HG03045 (cell line): ENCODE data around the gene CRBN.

Experiments used
- ATAC-seq: cut with Tn5 transposase; IDR thresholded peaks from one replicate; pipeline ENCODE4 v1.9.1; 2021; ENCODE audit warnings: mild to moderate bottlenecking, moderate library complexity; ENCODE audit not compliant: unreplicated experiment

The CRBN gene

GRCh38 chr3:3179407-3180094 is at the start of gene CRBN:
TSS of gene CRBN (minus strand) at chr3:3179691. CDS start at chr3:3179687, 4 bp downstream.
- ATAC-seq: peak; percentile 99

GRCh38 chr3:3227640-3228039 is 48.1 kb upstream of the CRBN start:
- no peak for ATAC-seq

GRCh38 chr3:3221528-3221927 is 42.0 kb upstream of the CRBN start:
- ATAC-seq: no peak

GRCh38 chr3:3216401-3216800 is 36.9 kb upstream of the CRBN start:
- ATAC-seq: no peak

- no peak for ATAC-seq
These were observed 33.4 kb upstream of the CRBN start for GRCh38 chr3:3212781-3213440.

- ATAC-seq: no peak
These were observed 30.2 kb upstream of the CRBN start for GRCh38 chr3:3209714-3210113.

- no peak for ATAC-seq
These were observed 29.6 kb upstream of the CRBN start for GRCh38 chr3:3209057-3209456.

GRCh38 chr3:3201611-3202010 is 22.1 kb upstream of the CRBN start:
- ATAC-seq: peak; percentile 93

- ATAC-seq: peak; percentile 59
These were observed 21.2 kb upstream of the CRBN start for GRCh38 chr3:3200632-3201212.

- ATAC-seq: no peak
These were observed 19.8 kb upstream of the CRBN start for GRCh38 chr3:3199306-3199705.

- ATAC-seq: no peak
These were observed 16.8 kb upstream of the CRBN start for GRCh38 chr3:3196148-3196861.

GRCh38 chr3:3194861-3195260 is 15.4 kb upstream of the CRBN start:
- ATAC-seq: no peak

- ATAC-seq: no peak
These were observed 12.8 kb upstream of the CRBN start for GRCh38 chr3:3192286-3192675.

GRCh38 chr3:3191675-3192285 is 12.3 kb upstream of the CRBN start:
- no peak for ATAC-seq

- no peak for ATAC-seq
These were observed 10.5 kb upstream of the CRBN start for GRCh38 chr3:3189961-3190360.

GRCh38 chr3:3189102-3189727 is 9.7 kb upstream of the CRBN start:
- ATAC-seq: no peak

GRCh38 chr3:3184876-3185275 is 5.4 kb upstream of the CRBN start:
- no peak for ATAC-seq

GRCh38 chr3:3180456-3180855 is 965 bp upstream of the CRBN start:
- ATAC-seq: no peak

GRCh38 chr3:3178498-3179328 is 778 bp downstream of the CRBN start:
- no peak for ATAC-seq
